Measurements from ENCODE around the gene MAP3K15. TPM values are rescaled to one million over a fixed set of nuclear protein-coding genes. Genes with fewer than 3 reads are reported as not detected.
A peak's percentile ranks its signal among the peaks of the same experiment; 100 is the strongest.

Gene MAP3K15
- total RNA-seq, 1 experiment from 2014 or later = 1.2 TPM

- peaks cover 16% of the 10 kb centered on the region for H3K27me3 Mint-ChIP-seq (ENCODE audit: low read depth)
- H4K20me1 ChIP-seq (ENCODE audit: control insufficient read depth, insufficient read depth, insufficient read length) = no peaks in the 10 kb centered on the region
- H2BK120ac ChIP-seq (ENCODE audit: low read depth, low read length, poor library complexity, severe bottlenecking) = no peak overlapping the region
- no peak overlapping the region for H3T11ph ChIP-seq (ENCODE audit: low read length)
- no peak overlapping the region for H3K4ac ChIP-seq (ENCODE audit: low read depth, low read length)
- H3K18ac ChIP-seq (ENCODE audit: insufficient read length, low read depth, low read length) = no peak overlapping the region
- H3K9me3 ChIP-seq (ENCODE audit: control insufficient read depth, low read depth, low read length) = peaks cover 25% of the 10 kb centered on the region
- H2BK12ac ChIP-seq (ENCODE audit: insufficient read length, low read depth, low read length) = no peak overlapping the region
- no peak overlapping the region for H2BK15ac ChIP-seq (ENCODE audit: low read depth, low read length)
- H3K23me2 ChIP-seq (ENCODE audit: insufficient read length, low read depth, low read length, poor library complexity, severe bottlenecking) = peaks cover 9% of the 10 kb centered on the region
- H3K9ac ChIP-seq (ENCODE audit: extremely low read depth, insufficient read length, low read length) = no peak overlapping the region
- H2AFZ ChIP-seq (ENCODE audit: low read length) = no peak overlapping the region
- H3K27me3 ChIP-seq (ENCODE audit: insufficient read depth, low read length) = peaks cover 2% of the 10 kb centered on the region; the same call in 1 of the 2 replicates
- DNase-seq = no peak
- peaks cover 0 to 5% of the 10 kb centered on the region in 2 experiments; a peak in 1 of 4 replicates for H3K4me1 Mint-ChIP-seq
- no peak overlapping the region for H2BK5ac ChIP-seq (ENCODE audit: insufficient read length, low read length)
- no CpG with 5 or more reads among the region's 20 CpGs for WGBS (ENCODE audit: extremely low coverage, insufficient read length, low lambda C conversion rate)
- no peaks in the 10 kb centered on the region for H3K79me1 ChIP-seq (ENCODE audit: insufficient read depth, low read depth, low read length, poor library complexity, severe bottlenecking)
- no peak overlapping the region for H4K8ac ChIP-seq (replicated peaks; ENCODE audit: insufficient read length, low read depth, low read length)
- TF ChIP-seq CTCF (conservative IDR thresholded peaks at IDR 0.05) = peak; percentile 9; the same call in 1 of the 3 replicates
- peaks cover 66 to 79% of the 10 kb centered on the region in 2 experiments for H3K9me3 Mint-ChIP-seq
- H4K91ac ChIP-seq (ENCODE audit: insufficient read length, low read depth, low read length) = no peak overlapping the region
- H4K5ac ChIP-seq (ENCODE audit: insufficient read length, low read depth, low read length) = no peak overlapping the region
- peak overlapping the region in 1 of 3 experiments; percentile 89; a peak in 2 of 7 replicates for H3K27ac Mint-ChIP-seq
- no peak overlapping the region for H3K14ac ChIP-seq (ENCODE audit: insufficient read depth, low read length)
- H3K56ac ChIP-seq (ENCODE audit: insufficient read length, low read depth, low read length) = no peak overlapping the region
- no peaks in the 10 kb centered on the region for H3K4me1 ChIP-seq (ENCODE audit: insufficient read depth, low read length)
- no peak overlapping the region for H2BK20ac ChIP-seq (ENCODE audit: low read depth, low read length, poor library complexity, severe bottlenecking)
- no peaks in the 10 kb centered on the region for H3K79me2 ChIP-seq (ENCODE audit: insufficient read depth, low read length)
- peak overlapping the region; percentile 61 to 84 for H3K4me3 Mint-ChIP-seq
- no peak overlapping the region for H3K23ac ChIP-seq (ENCODE audit: insufficient read length, low read depth, low read length)
- H3K36me3 Mint-ChIP-seq (ENCODE audit: insufficient read depth in 1 of 3, low read depth in 3 of 3) = peaks cover 0 to 4% (median 4%) of the 10 kb centered on the region in 3 experiments; a peak in 4 of 7 replicates
- no peak overlapping the region for H2AK5ac ChIP-seq (ENCODE audit: insufficient read length, low read length)
- peak overlapping the region; percentile 84 for H3K4me2 ChIP-seq (ENCODE audit: insufficient read depth, insufficient read length, low read length)
- no peak overlapping the region for H3K27ac ChIP-seq (ENCODE audit: insufficient read length, low read depth, low read length)
Measured at GRCh38 chrX:19372547-19373331, 142.6 kb downstream of the MAP3K15 start.
